HEK293 (cell line): ENCODE data around the gene SMTNL2.

Experiments
- EGR2 ChIP-seq: fragments of 450-650 bp; formaldehyde crosslinking; IDR thresholded peaks from 2 replicates; pipeline ENCODE4 v1.5.1; 2016; ENCODE audit warnings: low read depth, missing biosample characterization, missing genetic modification characterization
- GFI1B ChIP-seq: fragments of 450-650 bp; formaldehyde crosslinking; IDR thresholded peaks from 2 replicates; pipeline ENCODE4 v1.5.1; 2016; ENCODE audit warnings: missing biosample characterization, missing genetic modification characterization
- GLIS2 ChIP-seq: fragments of 450-650 bp; formaldehyde crosslinking; IDR thresholded peaks from 2 replicates; pipeline ENCODE4 v1.5.1; 2016; ENCODE audit warnings: missing biosample characterization, missing genetic modification characterization
- KLF7 ChIP-seq: fragments of 450-650 bp; formaldehyde crosslinking; IDR thresholded peaks from 2 replicates; pipeline ENCODE4 v1.5.1; 2016; ENCODE audit warnings: missing biosample characterization, missing genetic modification characterization, borderline replicate concordance
- PATZ1 ChIP-seq: fragments of 450-650 bp; formaldehyde crosslinking; IDR thresholded peaks from 2 replicates; pipeline ENCODE4 v1.5.1; 2016; ENCODE audit warnings: missing biosample characterization, missing genetic modification characterization
- PBX3 ChIP-seq: sonication (generic); formaldehyde crosslinking; IDR thresholded peaks from 2 replicates; pipeline ENCODE4 v1.8.1; 2022; ENCODE audit warnings: mild to moderate bottlenecking, moderate library complexity, missing genetic modification reagents
- PRDM10 ChIP-seq: fragments of 450-650 bp; formaldehyde crosslinking; IDR thresholded peaks from 2 replicates; pipeline ENCODE4 v1.5.1; 2016; ENCODE audit warnings: missing biosample characterization, missing genetic modification characterization
- PRDM4 ChIP-seq: fragments of 450-650 bp; formaldehyde crosslinking; IDR thresholded peaks from 2 replicates; pipeline ENCODE4 v1.5.1; 2017; ENCODE audit warnings: missing biosample characterization, missing genetic modification characterization
- ZBTB21 ChIP-seq: fragments of 450-650 bp; formaldehyde crosslinking; IDR thresholded peaks from 2 replicates; pipeline ENCODE4 v1.5.1; 2017; ENCODE audit warnings: missing biosample characterization, missing genetic modification characterization
- ZBTB48 ChIP-seq: fragments of 450-650 bp; formaldehyde crosslinking; IDR thresholded peaks from 2 replicates; pipeline ENCODE4 v1.5.1; 2016; ENCODE audit warnings: missing biosample characterization, missing genetic modification characterization
- ZBTB7A ChIP-seq: fragments of 450-650 bp; formaldehyde crosslinking; IDR thresholded peaks from 2 replicates; pipeline ENCODE4 v1.5.1; 2016; ENCODE audit warnings: low read depth, missing biosample characterization, missing genetic modification characterization
- ZNF112 ChIP-seq: fragments of 450-650 bp; formaldehyde crosslinking; IDR thresholded peaks from 2 replicates; pipeline ENCODE4 v1.5.0; 2017; ENCODE audit warnings: missing biosample characterization, missing genetic modification characterization
- ZNF114 ChIP-seq: fragments of 450-650 bp; formaldehyde crosslinking; IDR thresholded peaks from 2 replicates; pipeline ENCODE4 v1.5.0; 2017; ENCODE audit warnings: missing biosample characterization, missing genetic modification characterization
- ZNF132 ChIP-seq: fragments of 450-650 bp; formaldehyde crosslinking; IDR thresholded peaks from 2 replicates; pipeline ENCODE4 v1.5.1; 2017; ENCODE audit warnings: missing biosample characterization, missing genetic modification characterization, borderline replicate concordance
- ZNF184 ChIP-seq: fragments of 450-650 bp; IDR thresholded peaks from 2 replicates; pipeline ENCODE4 v1.5.1; 2018; ENCODE audit warnings: missing biosample characterization, mild to moderate bottlenecking, missing genetic modification characterization
- ZNF248 ChIP-seq: fragments of 450-650 bp; formaldehyde crosslinking; IDR thresholded peaks from 2 replicates; pipeline ENCODE4 v1.5.1; 2017; ENCODE audit warnings: missing biosample characterization, missing genetic modification characterization
- ZNF266 ChIP-seq: fragments of 450-650 bp; formaldehyde crosslinking; IDR thresholded peaks from 2 replicates; pipeline ENCODE4 v1.5.1; 2016; ENCODE audit warnings: missing biosample characterization, missing genetic modification characterization, low read depth
- ZNF302 ChIP-seq: fragments of 450-650 bp; formaldehyde crosslinking; IDR thresholded peaks from 2 replicates; pipeline ENCODE4 v1.5.1; 2016; ENCODE audit warnings: missing biosample characterization, missing genetic modification characterization, low read depth
- ZNF366 ChIP-seq: fragments of 450-650 bp; formaldehyde crosslinking; conservative IDR thresholded peaks from 2 replicates; pipeline ENCODE4 v1.5.1; 2016; ENCODE audit warnings: missing biosample characterization, missing genetic modification characterization
- ZNF514 ChIP-seq: fragments of 450-650 bp; formaldehyde crosslinking; IDR thresholded peaks from 2 replicates; pipeline ENCODE4 v1.5.1; 2016; ENCODE audit warnings: missing biosample characterization, missing genetic modification characterization
- ZNF555 ChIP-seq: fragments of 450-650 bp; formaldehyde crosslinking; conservative IDR thresholded peaks from 2 replicates; pipeline ENCODE4 v1.5.1; 2017; ENCODE audit warnings: missing biosample characterization, mild to moderate bottlenecking, missing genetic modification characterization, inconsistent platforms
- ZNF571 ChIP-seq: fragments of 450-650 bp; formaldehyde crosslinking; IDR thresholded peaks from 2 replicates; pipeline ENCODE4 v1.5.0; 2017; ENCODE audit warnings: missing biosample characterization, missing genetic modification characterization
- ZNF580 ChIP-seq: fragments of 450-650 bp; formaldehyde crosslinking; IDR thresholded peaks from 2 replicates; pipeline ENCODE4 v1.5.1; 2016; ENCODE audit warnings: missing biosample characterization, missing genetic modification characterization
- ZNF600 ChIP-seq: fragments of 450-650 bp; formaldehyde crosslinking; IDR thresholded peaks from 2 replicates; pipeline ENCODE4 v1.5.1; 2016; ENCODE audit warnings: missing biosample characterization, missing genetic modification characterization
- ZNF610 ChIP-seq: fragments of 450-650 bp; formaldehyde crosslinking; IDR thresholded peaks from 2 replicates; pipeline ENCODE4 v1.5.1; 2016; ENCODE audit warnings: missing biosample characterization, missing genetic modification characterization, borderline replicate concordance
- ZNF704 ChIP-seq: fragments of 450-650 bp; formaldehyde crosslinking; IDR thresholded peaks from 2 replicates; pipeline ENCODE4 v1.5.1; 2016; ENCODE audit warnings: missing biosample characterization, missing genetic modification characterization
- ZSCAN5A ChIP-seq: fragments of 450-650 bp; formaldehyde crosslinking; IDR thresholded peaks from 2 replicates; pipeline ENCODE4 v1.5.1; 2016; ENCODE audit warnings: missing biosample characterization, missing genetic modification characterization

The SMTNL2 gene

GRCh38 chr17:4584101-4584916 lies at the start of gene SMTNL2 (continued):
- TF ChIP-seq PRDM4 (no peak), ZNF704 (no peak), ZNF366 (tag by site-specific recombination) (no peak), ZNF266 (no peak), ZNF580 (tag by site-specific recombination) (no peak), ZBTB48 (no peak), ZNF248 (no peak), ZNF514 (tag by site-specific recombination) (no peak), ZBTB21 (tag by site-specific recombination) (no peak), ZNF112 (tag by site-specific recombination) (no peak), KLF7 (tag by site-specific recombination) (no peak), ZSCAN5A (0 out of 2 replicates have a peak, but pooled peaks have one; percentile 62), PBX3 (CRISPR knock-in tag) (peak; percentile 36; the same call in 1 of the 2 replicates), ZNF555 (tag by site-specific recombination) (no peak), ZNF571 (tag by site-specific recombination) (no peak), ZBTB7A (tag by site-specific recombination) (no peak), ZNF114 (tag by site-specific recombination) (no peak), ZNF302 (tag by site-specific recombination) (no peak), ZNF610 (tag by site-specific recombination) (no peak), EGR2 (tag by site-specific recombination) (peak; percentile 25; the same call in 1 of the 2 replicates), GFI1B (tag by site-specific recombination) (no peak), PRDM10 (tag by site-specific recombination) (peak; percentile 82), ZNF600 (tag by site-specific recombination) (peak; percentile 48; the same call in 1 of the 2 replicates), ZNF184 (tag by site-specific recombination) (peak; percentile 27; the same call in 1 of the 2 replicates), GLIS2 (tag by site-specific recombination) (peak; percentile 90; the same call in 1 of the 2 replicates), PATZ1 (peak; percentile 87), ZNF132 (tag by site-specific recombination) (no peak)
